GM06990 (cell line): ENCODE measurements around the gene ZWILCH.
A peak's percentile ranks its signal among the peaks of the same experiment; 100 is the strongest.

Source experiments
- DNase-seq: peaks from one replicate; pipeline ENCODE4 v3.0.0-alpha.2; 2011; ENCODE audit not compliant: insufficient read length; ENCODE audit errors: extremely low read depth
- H3K27me3 ChIP-seq: replicated peaks from 2 replicates; pipeline ENCODE4 v1.6.0; 2011; ENCODE audit warnings: low read length; ENCODE audit not compliant: control insufficient read depth, insufficient read depth
- H3K36me3 ChIP-seq: 2 replicates; pipeline ENCODE4 v1.5.1; 2011; ENCODE audit warnings: low read length; ENCODE audit not compliant: control insufficient read depth, insufficient read depth
- H3K4me3 ChIP-seq: replicated peaks from 2 replicates; pipeline ENCODE4 v1.5.1; 2011; ENCODE audit warnings: low read depth, mild to moderate bottlenecking, control low read depth, low read length
- CTCF ChIP-seq: IDR thresholded peaks from 2 replicates; pipeline ENCODE4 v1.5.1; 2011; ENCODE audit warnings: low read length, control low read depth, mild to moderate bottlenecking, inconsistent platforms; ENCODE audit not compliant: insufficient read depth, poor library complexity, severe bottlenecking

ZWILCH gene

GRCh38 chr15:66505430-66505811 lies 295 bp downstream of the ZWILCH start:
- no peak for TF ChIP-seq CTCF
- H3K4me3 ChIP-seq: peak overlapping the region; percentile 99
- no peak for DNase-seq
- peaks cover 7% of the 10 kb centered on the region for H3K36me3 ChIP-seq
- no peaks in the 10 kb centered on the region for H3K27me3 ChIP-seq

- no peak for TF ChIP-seq CTCF
- peaks cover 5% of the 10 kb centered on the region for H3K36me3 ChIP-seq
- no peaks in the 10 kb centered on the region for H3K27me3 ChIP-seq
- DNase-seq: no peak
- H3K4me3 ChIP-seq: peak overlapping the region; percentile 99
Observed at GRCh38 chr15:66505818-66506217, 692 bp downstream of the ZWILCH start.

- Histone ChIP-seq H3K4me3 (no peak overlapping the region), H3K36me3 (no peaks in the 10 kb centered on the region), H3K27me3 (no peaks in the 10 kb centered on the region)
- no peak for TF ChIP-seq CTCF
- DNase-seq: no peak
Observed at GRCh38 chr15:66508293-66508883, 3.3 kb downstream of the ZWILCH start.

- DNase-seq: no peak
- Histone ChIP-seq H3K36me3 (peaks cover 6% of the 10 kb centered on the region), H3K4me3 (no peak overlapping the region), H3K27me3 (no peaks in the 10 kb centered on the region)
- no peak for TF ChIP-seq CTCF
Observed at GRCh38 chr15:66514586-66514985, 9.5 kb downstream of the ZWILCH start.

- no peak for TF ChIP-seq CTCF
- H3K27me3 ChIP-seq: no peaks in the 10 kb centered on the region
- peaks cover 8% of the 10 kb centered on the region for H3K36me3 ChIP-seq
- no peak overlapping the region for H3K4me3 ChIP-seq
- no peak for DNase-seq
Observed at GRCh38 chr15:66515901-66516322, 10.8 kb downstream of the ZWILCH start.

GRCh38 chr15:66523926-66524325 lies 18.8 kb downstream of the ZWILCH start:
- Histone ChIP-seq H3K27me3 (no peaks in the 10 kb centered on the region), H3K4me3 (no peak overlapping the region), H3K36me3 (peaks cover 5% of the 10 kb centered on the region)
- DNase-seq: no peak
- TF ChIP-seq CTCF: no peak
